GM21717 (cell line): Measurements from ENCODE around the gene CGREF1.

Experiments used
- ATAC-seq: cut with Tn5 transposase; IDR thresholded peaks from one replicate; pipeline ENCODE4 v1.9.1; 2021; ENCODE audit warnings: mild to moderate bottlenecking, moderate library complexity; ENCODE audit not compliant: unreplicated experiment

CGREF1 gene

GRCh38 chr2:27051902-27052645 lies 66.9 kb downstream of the CGREF1 start:
- ATAC-seq, result no peak

DNA sequence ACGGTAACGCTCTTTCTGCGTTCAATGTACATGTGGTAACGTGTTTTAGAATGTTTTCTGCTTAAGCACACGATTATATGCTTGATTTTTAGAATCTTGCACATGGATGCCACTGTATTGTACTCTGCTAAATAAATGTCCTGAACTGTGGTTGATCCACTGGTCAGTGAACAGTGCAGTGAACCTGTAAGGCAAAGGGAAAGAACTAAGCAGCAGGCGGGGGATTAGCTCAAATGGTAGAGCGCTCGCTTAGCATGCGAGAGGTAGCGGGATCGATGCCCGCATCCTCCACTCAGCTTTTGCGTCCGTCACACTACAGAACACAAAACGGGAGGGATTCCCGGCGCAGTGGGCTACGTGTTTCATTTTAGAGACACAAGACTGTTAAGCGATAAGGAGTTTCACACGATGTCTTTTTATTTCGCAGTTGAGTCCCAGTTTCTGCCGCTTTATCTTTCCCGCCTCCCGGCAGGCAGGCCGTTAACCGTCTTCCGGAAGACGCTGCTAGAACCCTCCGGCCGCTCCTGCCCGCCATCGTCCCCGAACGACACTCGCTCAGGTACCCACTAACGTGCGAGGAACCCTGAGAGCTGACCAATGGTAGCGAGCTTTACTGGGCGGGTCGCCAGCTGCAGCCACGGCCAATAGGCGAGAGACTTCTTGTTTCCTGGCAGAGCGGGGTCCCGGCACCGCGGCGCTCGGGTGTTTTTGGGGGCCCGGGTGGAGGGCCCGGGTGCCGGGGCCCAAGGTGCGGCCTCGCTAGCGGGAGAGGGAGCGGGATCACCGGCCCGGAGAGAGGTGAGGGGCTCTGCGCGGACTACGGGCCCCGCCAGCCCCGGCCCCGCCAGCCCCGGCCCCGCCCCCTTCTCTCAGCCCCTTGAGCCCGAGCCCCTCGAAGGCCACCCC lies 67.7 kb downstream of the CGREF1 start, which contains the start of gene AGBL5:
Gene AGBL5, plus strand, starts transcription at position 673 of the 906 bp plus-strand sequence. CDS start 1,291 bp downstream, outside the sequence.
- peak; percentile 58 for ATAC-seq
